OCI-LY7 (cell line): ENCODE measurements around the gene NTRK3. TPM values are rescaled to one million over a fixed set of nuclear protein-coding genes. Genes with fewer than 3 reads are reported as not detected.
"Not testable (repeated sequence)": the region's sequence is repeated elsewhere in the genome, so short reads cannot be mapped to it uniquely, and the experiment has no call there.

Source experiments
- BruUV-seq: library from RNA; stranded (reverse); fragments of 400-500 nt; replicated peaks from 2 replicates; lab custom pipeline; 2021; lab: Mats Ljungman, UMichigan
- CTCF ChIA-PET: fragments of 300-600 bp; sonication (Branson Sonifier 250); formaldehyde crosslinking; loops from one replicate; lab custom pipeline; 2022; ENCODE audit warnings: antibody characterized with exemption; ENCODE audit not compliant: unreplicated experiment; lab: Charles Lee
- POLR2A ChIA-PET: fragments of 300-600 bp; sonication (Branson Sonifier 250); formaldehyde crosslinking; loops from one replicate; lab custom pipeline; 2022; ENCODE audit warnings: antibody characterized with exemption; lab: Charles Lee
- DNase-seq: peaks from one replicate; pipeline ENCODE4 v3.0.0-alpha.2; 2015; ENCODE audit warnings: low spot score
- H2AFZ ChIP-seq: fragments of 200-600 bp; sonication (generic), shearing (Covaris generic); 2 replicates; pipeline ENCODE4 v1.6.1; 2014; ENCODE audit warnings: mild to moderate bottlenecking, antibody characterized with exemption, low read length, moderate library complexity
- H3K27ac ChIP-seq: fragments of 200-600 bp; sonication (generic); 2 replicates; pipeline ENCODE4 v1.5.1; 2014; ENCODE audit warnings: mixed run types, low read depth, mild to moderate bottlenecking, moderate library complexity, low read length, inconsistent platforms; ENCODE audit not compliant: poor library complexity, severe bottlenecking
- H3K36me3 ChIP-seq: fragments of 200-600 bp; sonication (generic); 2 replicates; pipeline ENCODE4 v1.6.1; 2014; ENCODE audit warnings: mild to moderate bottlenecking, antibody characterized with exemption, low read length, moderate library complexity, mixed read lengths; ENCODE audit not compliant: insufficient read depth
- H3K4me1 ChIP-seq: fragments of 200-600 bp; sonication (generic); 2 replicates; pipeline ENCODE4 v1.5.1; 2014; ENCODE audit warnings: mild to moderate bottlenecking, low read length; ENCODE audit not compliant: insufficient read depth, poor library complexity, severe bottlenecking
- H3K4me2 ChIP-seq: fragments of 200-600 bp; sonication (generic); 2 replicates; pipeline ENCODE4 v1.6.1; 2014; ENCODE audit warnings: mild to moderate bottlenecking, low read length
- H3K4me3 ChIP-seq: fragments of 200-600 bp; sonication (generic); 2 replicates; pipeline ENCODE4 v1.5.1; 2014; ENCODE audit warnings: mild to moderate bottlenecking, low read depth, low read length; ENCODE audit not compliant: poor library complexity, severe bottlenecking
- H3K79me2 ChIP-seq: fragments of 200-600 bp; sonication (generic); 2 replicates; pipeline ENCODE4 v1.6.1; 2016; ENCODE audit warnings: low read depth, mild to moderate bottlenecking, low read length, moderate library complexity, mixed read lengths; ENCODE audit not compliant: insufficient read depth
- H3K9me2 ChIP-seq: fragments of 200-600 bp; sonication (generic); 2 replicates; pipeline ENCODE4 v1.6.1; 2016; ENCODE audit warnings: mild to moderate bottlenecking, low read length, mixed read lengths; ENCODE audit not compliant: insufficient read depth
- H3K9me3 ChIP-seq: fragments of 200-600 bp; sonication (generic); 2 replicates; pipeline ENCODE4 v1.6.1; 2014; ENCODE audit warnings: mild to moderate bottlenecking, mixed run types, low read length, mixed read lengths
- H4K20me1 ChIP-seq: fragments of 200-600 bp; sonication (generic); 2 replicates; pipeline ENCODE4 v1.6.1; 2014; ENCODE audit warnings: mild to moderate bottlenecking, antibody characterized with exemption, low read length, moderate library complexity, mixed read lengths; ENCODE audit not compliant: insufficient read depth
- CTCF ChIP-seq: fragments of 200-600 bp; sonication (generic); conservative IDR thresholded peaks from 2 replicates; pipeline ENCODE4 v1.5.1; 2014; ENCODE audit warnings: mild to moderate bottlenecking, antibody characterized with exemption, low read length, moderate library complexity, mixed read lengths
- EZH2phosphoT487 ChIP-seq: fragments of 200-600 bp; sonication (generic); IDR thresholded peaks from 2 replicates; pipeline ENCODE4 v1.6.1; 2018; ENCODE audit warnings: low read depth, borderline replicate concordance, mild to moderate bottlenecking, mixed run types, antibody characterized with exemption, low read length, moderate library complexity, mixed read lengths
- intact Hi-C: fragments of 100-400 bp; cut with micrococcal nuclease; formaldehyde crosslinking; loops from one replicate; pipeline ENCODE4 v1.10.0; 2022; ENCODE audit not compliant: unreplicated experiment
- total RNA-seq, 2 experiments: library from RNA; depleted of rRNA in 1 of 2; stranded (reverse); fragments of >200 nt in 1 of 2; shearing (Covaris generic) in 1 of 2; gene quantifications; 2 replicates each; pipeline ENCODE4 v1.2.3, GENCODE V29; 2014 to 2022

Gene NTRK3
- total RNA-seq, 2 experiments from 2014 or later, result 0.50 to 2.5 TPM

GRCh38 chr15:87833333-87833732, 423.2 kb downstream of the NTRK3 start:
- H3K36me3 ChIP-seq, H4K20me1 ChIP-seq, H3K79me2 ChIP-seq, H3K27ac ChIP-seq, H2AFZ ChIP-seq, H3K4me3 ChIP-seq, H3K9me2 ChIP-seq, H3K9me3 ChIP-seq, BruUV-seq, DNase-seq, POLR2A ChIA-PET, H3K4me1 ChIP-seq, H3K4me2 ChIP-seq, CTCF ChIA-PET, intact Hi-C loops: not testable (repeated sequence)

- DNase-seq, result no peak
- POLR2A ChIA-PET, result interaction anchor here (0.6 kb wide), 1 partner anchor 1640 kb away, joined by 3 read pairs; no protein-coding TSS in a partner anchor
Measured at GRCh38 chr15:87829332-87830050, 427.0 kb downstream of the NTRK3 start.

GRCh38 chr15:87828608-87829007, 427.9 kb downstream of the NTRK3 start:
- no peaks in the 10 kb centered on the region for H4K20me1 ChIP-seq

More at GRCh38 chr15:87829332-87830050, 427.0 kb downstream of the NTRK3 start:
- H3K4me2 ChIP-seq, result no peak overlapping the region
- intact Hi-C loops, result no loop called here
- H3K79me2 ChIP-seq, result no peaks in the 10 kb centered on the region
- no peaks in the 10 kb centered on the region for H3K9me2 ChIP-seq
- H2AFZ ChIP-seq, result no peak overlapping the region
- H3K4me1 ChIP-seq, result no peaks in the 10 kb centered on the region
- BruUV-seq, result no TSS peak
- no peak overlapping the region for H3K27ac ChIP-seq
- no peaks in the 10 kb centered on the region for H3K9me3 ChIP-seq
- H3K36me3 ChIP-seq, result no peaks in the 10 kb centered on the region
- TF ChIP-seq EZH2phosphoT487, result no peak
- TF ChIP-seq CTCF, result no peak
- H3K4me3 ChIP-seq, result no peak overlapping the region
- H4K20me1 ChIP-seq, result no peaks in the 10 kb centered on the region
- CTCF ChIA-PET, result no interaction called here

More at GRCh38 chr15:87828608-87829007, 427.9 kb downstream of the NTRK3 start:
- H3K36me3 ChIP-seq, result no peaks in the 10 kb centered on the region
- no peaks in the 10 kb centered on the region for H3K4me1 ChIP-seq
- no TSS peak for BruUV-seq
- H3K9me2 ChIP-seq, result no peaks in the 10 kb centered on the region
- CTCF ChIA-PET, result no interaction called here
- H3K4me3 ChIP-seq, result no peak overlapping the region
- DNase-seq, result no peak
- H3K9me3 ChIP-seq, result no peaks in the 10 kb centered on the region
- no peak overlapping the region for H2AFZ ChIP-seq
- intact Hi-C loops, result no loop called here
- TF ChIP-seq CTCF (no peak), EZH2phosphoT487 (no peak)
- POLR2A ChIA-PET, result interaction anchor here (0.6 kb wide), 1 partner anchor 35 kb away, joined by 3 read pairs; no protein-coding TSS in a partner anchor
- no peak overlapping the region for H3K4me2 ChIP-seq
- no peak overlapping the region for H3K27ac ChIP-seq
- H3K79me2 ChIP-seq, result no peaks in the 10 kb centered on the region
